GM12878 (cell line): ENCODE results near the gene DACH1. TPM values are rescaled to one million over a fixed set of nuclear protein-coding genes. Genes with fewer than 3 reads are reported as not detected.

ENCODE experiments used
- ATAC-seq: fragments of 200-7000 bp; cut with Tn5 transposase; 3 replicates; pipeline ENCODE4 v1.9.1; 2020; ENCODE audit warnings: mild to moderate bottlenecking, moderate library complexity
- BruUV-seq: library from RNA; stranded (reverse); fragments of 400-500 nt; replicated peaks from 2 replicates; lab custom pipeline; 2021; lab: Mats Ljungman, UMichigan
- CTCF ChIA-PET: fragments of 300-600 bp; sonication (Branson Sonifier 250); formaldehyde crosslinking; extraction: SDS; loops from one replicate; lab custom pipeline; 2021; ENCODE audit warnings: inconsistent platforms; lab: Yijun Ruan, JAX
- POLR2A ChIA-PET: fragments of 350-600 bp; formaldehyde crosslinking; extraction: SDS; loops from one replicate; lab custom pipeline; 2021; ENCODE audit warnings: inconsistent platforms; lab: Charles Lee
- RAD21 ChIA-PET: fragments of 300-600 bp; sonication (Branson Sonifier 250); formaldehyde crosslinking; loops from one replicate; lab custom pipeline; 2023; ENCODE audit warnings: antibody characterized with exemption; ENCODE audit not compliant: unreplicated experiment; lab: Charles Lee
- SMC1A ChIA-PET: fragments of 300-600 bp; sonication (Branson Sonifier 250); formaldehyde crosslinking; loops from one replicate; lab custom pipeline; 2023; ENCODE audit not compliant: unreplicated experiment, uncharacterized antibody; lab: Charles Lee
- DNase-seq: peaks from one replicate; pipeline ENCODE4 v3.0.0-alpha.2; 2011; ENCODE audit warnings: low read depth, low spot score
- FAIRE-seq: peaks from 3 replicates; lab custom pipeline; 2011; peaks lifted over from hg19 to GRCh38; lab: Jason Lieb, UNC
- H2AFZ ChIP-seq: 2 replicates; pipeline ENCODE4 v1.6.0; 2011; ENCODE audit warnings: low read depth, low read length, control low read depth; ENCODE audit not compliant: control insufficient read depth
- H3K27ac ChIP-seq: 2 replicates; pipeline ENCODE4 v1.5.1; 2011; ENCODE audit warnings: control low read depth; ENCODE audit not compliant: control insufficient read depth, insufficient read depth
- H3K27me3 ChIP-seq, 2 experiments: replicated peaks in 1 of 2; 2 replicates each; pipeline versions ENCODE4 v1.6.0 to v1.6.1; 2011; ENCODE audit warnings: low read length in 1 of 2; ENCODE audit not compliant: control insufficient read depth in 2 of 2, insufficient read depth in 2 of 2
- H3K36me3 ChIP-seq, 2 experiments: 2 replicates each; pipeline ENCODE4 v1.5.1; 2011; ENCODE audit warnings: low read length in 1 of 2; ENCODE audit not compliant: control insufficient read depth in 2 of 2, insufficient read depth in 2 of 2
- H3K4me1 ChIP-seq: 2 replicates; pipeline ENCODE4 v1.6.1; 2011; ENCODE audit warnings: mild to moderate bottlenecking, low read length, moderate library complexity, mixed read lengths; ENCODE audit not compliant: control insufficient read depth, insufficient read depth
- H3K4me2 ChIP-seq: 2 replicates; pipeline ENCODE4 v1.6.0; 2011; ENCODE audit warnings: control low read depth; ENCODE audit not compliant: control insufficient read depth, insufficient read depth
- H3K4me3 ChIP-seq: fragments of 200-600 bp; sonication (generic); 2 replicates; pipeline ENCODE4 v1.5.1; 2016
- H3K79me2 ChIP-seq: 2 replicates; pipeline ENCODE4 v1.6.0; 2011; ENCODE audit warnings: low read length; ENCODE audit not compliant: control insufficient read depth, insufficient read depth
- H3K9ac ChIP-seq: 2 replicates; pipeline ENCODE4 v1.8.0; 2011; ENCODE audit warnings: low read length, control low read depth, mixed read lengths; ENCODE audit not compliant: control insufficient read depth, insufficient read depth
- H3K9me3 ChIP-seq: replicated peaks from 3 replicates; pipeline ENCODE4 v1.5.1; 2011; ENCODE audit warnings: mild to moderate bottlenecking, low read length; ENCODE audit not compliant: control insufficient read depth, insufficient read depth
- H4K20me1 ChIP-seq: 2 replicates; pipeline ENCODE4 v1.6.0; 2011; ENCODE audit not compliant: control insufficient read depth, insufficient read depth
- CBX3 ChIP-seq: fragments of 200-600 bp; sonication (generic); IDR thresholded peaks from 2 replicates; pipeline ENCODE4 v1.6.1; 2016; ENCODE audit warnings: low read depth, borderline replicate concordance
- CREB1 ChIP-seq: IDR thresholded peaks from 2 replicates; pipeline ENCODE4 v1.6.1; 2012; ENCODE audit warnings: low read depth, mild to moderate bottlenecking, inconsistent platforms
- E2F8 ChIP-seq: fragments of 450-650 bp; IDR thresholded peaks from 2 replicates; pipeline ENCODE4 v1.6.1; 2018; ENCODE audit warnings: mild to moderate bottlenecking, low read depth, moderate library complexity; ENCODE audit not compliant: partially characterized antibody
- EGR1 ChIP-seq, 2 experiments: IDR thresholded peaks; 1 replicate in 1 of 2; 2 replicates in 1 of 2; pipeline ENCODE4 v1.6.1; 2011 to 2012; ENCODE audit warnings: low read depth in 2 of 2, low read length in 2 of 2, borderline replicate concordance in 1 of 2, mild to moderate bottlenecking in 1 of 2, moderate library complexity in 1 of 2
- ETV6 ChIP-seq, 2 experiments: fragments of 450-650 bp in 1 of 2; IDR thresholded peaks in 1 of 2; conservative IDR thresholded peaks in 1 of 2; 2 replicates each; pipeline ENCODE4 v1.6.1; 2014; ENCODE audit warnings: antibody characterized with exemption in 1 of 2, borderline replicate concordance in 1 of 2, low read depth in 1 of 2, mild to moderate bottlenecking in 1 of 2, moderate library complexity in 1 of 2
- GATAD2B ChIP-seq: fragments of 450-650 bp; conservative IDR thresholded peaks from 2 replicates; pipeline ENCODE4 v1.6.1; 2017; ENCODE audit warnings: low read depth, mild to moderate bottlenecking, moderate library complexity
- HCFC1 ChIP-seq: fragments of 150-350 bp; IDR thresholded peaks from 2 replicates; pipeline ENCODE4 v1.6.1; 2014; ENCODE audit warnings: low read length
- LARP7 ChIP-seq: fragments of 450-650 bp; IDR thresholded peaks from 2 replicates; pipeline ENCODE4 v1.6.1; 2017; ENCODE audit warnings: mild to moderate bottlenecking
- MEF2B ChIP-seq: fragments of 450-650 bp; IDR thresholded peaks from 2 replicates; pipeline ENCODE4 v1.6.1; 2018; ENCODE audit warnings: mild to moderate bottlenecking, moderate library complexity; ENCODE audit not compliant: partially characterized antibody, poor library complexity, severe bottlenecking
- MTA3 ChIP-seq: IDR thresholded peaks from 2 replicates; pipeline ENCODE4 v1.6.1; 2012; ENCODE audit warnings: low read length, inconsistent platforms, borderline replicate concordance
- NKRF ChIP-seq: fragments of 450-650 bp; conservative IDR thresholded peaks from 2 replicates; pipeline ENCODE4 v1.6.1; 2017; ENCODE audit warnings: mild to moderate bottlenecking, moderate library complexity
- POLR2AphosphoS2 ChIP-seq: IDR thresholded peaks from 2 replicates; pipeline ENCODE4 v1.6.1; 2011; ENCODE audit warnings: low read depth, mild to moderate bottlenecking, low read length, improper control_type of control experiment, moderate library complexity
- SIN3A ChIP-seq: IDR thresholded peaks from 2 replicates; pipeline ENCODE4 v1.6.1; 2012; ENCODE audit warnings: low read depth, low read length, improper control_type of control experiment
- SMARCA5 ChIP-seq: fragments of 450-650 bp; IDR thresholded peaks from 2 replicates; pipeline ENCODE4 v1.6.1; 2017; ENCODE audit warnings: mild to moderate bottlenecking
- SREBF2 ChIP-seq: IDR thresholded peaks from 2 replicates; pipeline ENCODE4 v1.6.1; 2012; ENCODE audit warnings: mild to moderate bottlenecking, low read length
- TCF12 ChIP-seq: IDR thresholded peaks from 2 replicates; pipeline ENCODE4 v1.6.1; 2011; ENCODE audit warnings: low read depth, mild to moderate bottlenecking, low read length
- ZSCAN29 ChIP-seq: fragments of 450-650 bp; IDR thresholded peaks from 2 replicates; pipeline ENCODE4 v1.6.1; 2017; ENCODE audit warnings: mild to moderate bottlenecking, moderate library complexity
- WGBS: methylation state at CpG from one replicate; pipeline ENCODE4 v1.1.6; 2016; ENCODE audit warnings: low lambda C conversion rate; ENCODE audit not compliant: insufficient replicate concordance, insufficient coverage; ENCODE audit errors: missing lambda C conversion rate; 5-methylcytosine and 5-hydroxymethylcytosine counted together
- in situ Hi-C: fragments of 300-500 bp; cut with MboI; formaldehyde crosslinking; loops from 9 replicates; pipeline ENCODE4 v1.14.3; 2018; ENCODE audit warnings: mixed read lengths
- intact Hi-C: fragments of 100-400 bp; cut with micrococcal nuclease; formaldehyde crosslinking; loops from one replicate; pipeline ENCODE4 v1.14.2; 2022; ENCODE audit not compliant: unreplicated experiment
- polyA plus RNA-seq, 11 experiments: library from polyadenylated mRNA; depleted of rRNA in 4 of 11; unstranded in 6 of 11; stranded (reverse) in 5 of 11; fragments of >200 nt; fragmentation: Nextera tagmentation in 4 of 11; fragmentation: Illumina TruSeq in 1 of 11; extraction: Ambion mirVana in 4 of 11; extraction: Trizol in 1 of 11; gene quantifications; 1 replicate in 1 of 11; 2 replicates in 10 of 11; pipeline versions ENCODE4 v1.2.1 to v1.2.3, GENCODE V29; 2011 to 2016; ENCODE audit warnings: inconsistent platforms in 2 of 11, missing spikeins in 2 of 11, low read depth in 1 of 11
- total RNA-seq, 4 experiments: library from RNA; depleted of rRNA in 3 of 4; stranded (reverse); fragments of >200 nt in 3 of 4; fragmentation: Illumina TruSeq in 1 of 4; extraction: Trizol in 1 of 4; gene quantifications; 2 replicates each; pipeline versions ENCODE4 v1.2.1 to v1.2.3, GENCODE V29; 2013 to 2021
- TF ChIP-seq, protein P1 (sequence below): fragments of 450-650 bp; IDR thresholded peaks from 2 replicates; pipeline ENCODE4 v1.6.1; 2017; ENCODE audit warnings: antibody characterized with exemption, mild to moderate bottlenecking, moderate library complexity

The DACH1 gene
- total and polyA plus RNA-seq, 10 of the 15 experiments (the other 5 are each of a cell fraction or from before 2014, with no cell fraction given), result 0.05 TPM; not detected in 9

DNA sequence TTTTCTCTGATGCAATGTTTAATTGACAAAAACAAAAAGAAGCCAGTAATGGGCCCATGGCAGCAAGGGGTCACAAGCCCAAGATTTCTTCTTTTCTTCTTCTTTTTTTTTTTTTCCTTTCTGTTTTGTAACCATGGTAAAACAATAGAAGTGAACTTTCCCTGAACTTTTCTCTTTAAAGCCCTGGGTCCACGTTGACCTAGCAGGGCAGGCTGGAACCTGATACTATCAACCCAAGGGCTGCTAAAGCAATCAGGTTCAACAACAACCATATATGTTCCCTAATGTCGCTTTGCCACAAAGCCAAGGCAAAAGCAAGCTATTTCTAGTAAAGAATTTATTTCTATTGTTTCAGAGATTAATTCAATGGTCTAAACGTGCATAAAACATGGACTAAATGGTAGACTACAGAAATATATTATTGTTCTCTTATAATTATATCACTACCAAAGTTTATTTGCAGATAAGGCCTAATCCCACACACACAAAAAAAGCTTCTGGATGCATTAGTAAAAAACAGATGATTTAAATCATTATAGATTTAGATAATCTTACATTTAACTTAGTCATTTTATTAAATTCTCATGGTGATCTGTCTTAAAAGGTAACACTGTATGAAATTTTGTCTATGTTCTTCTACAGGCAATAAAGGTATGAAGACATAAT is 153.9 kb downstream of the DACH1 start:
- ChIA-PET CTCF (interaction anchor here (1.3 kb wide), 1 partner anchor 9 kb away, joined by 3 read pairs; no protein-coding TSS in a partner anchor), POLR2A (no interaction called here), SMC1A (no interaction called here), RAD21 (no interaction called here)
- intact Hi-C loops, result no loop called here
- Histone ChIP-seq H3K27ac (no peak overlapping the region), H3K9ac (no peak overlapping the region), H3K9me3 (no peaks in the 10 kb centered on the region), H3K4me1 (no peaks in the 10 kb centered on the region), H3K36me3 (no peaks in the 10 kb centered on the region), H2AFZ (no peak overlapping the region), H3K4me3 (no peak overlapping the region), H3K79me2 (no peaks in the 10 kb centered on the region), H3K4me2 (no peak overlapping the region), H4K20me1 (no peaks in the 10 kb centered on the region), H3K27me3 (no peaks in the 10 kb centered on the region)
- DNase-seq (no peak), FAIRE-seq (no peak), ATAC-seq (no peak)
- WGBS, result 2% methylated on average over 3 of the region's 3 CpGs
- no TSS peak for BruUV-seq
- in situ Hi-C loops, result no loop called here
- TF ChIP-seq CBX3 (no peak), ETV6 (conservative IDR thresholded peaks at IDR 0.05 in 1 of 2, IDR thresholded peaks at IDR 0.05 in 1 of 2; ENCODE audit: borderline replicate concordance in 1 of 2, low read depth in 1 of 2) (no peak), SREBF2 (no peak), MEF2B (no peak), ZSCAN29 (no peak), EGR1 (IDR thresholded peaks at IDR 0.05; ENCODE audit: borderline replicate concordance in 1 of 2, low read depth in 2 of 2, low read length in 2 of 2) (no peak), SMARCA5 (no peak), GATAD2B (no peak), CREB1 (no peak), POLR2AphosphoS2 (no peak), HCFC1 (no peak), TCF12 (no peak), NKRF (no peak), MTA3 (no peak), LARP7 (no peak), SIN3A (no peak), E2F8 (no peak)
- TF ChIP-seq, protein P1, sequence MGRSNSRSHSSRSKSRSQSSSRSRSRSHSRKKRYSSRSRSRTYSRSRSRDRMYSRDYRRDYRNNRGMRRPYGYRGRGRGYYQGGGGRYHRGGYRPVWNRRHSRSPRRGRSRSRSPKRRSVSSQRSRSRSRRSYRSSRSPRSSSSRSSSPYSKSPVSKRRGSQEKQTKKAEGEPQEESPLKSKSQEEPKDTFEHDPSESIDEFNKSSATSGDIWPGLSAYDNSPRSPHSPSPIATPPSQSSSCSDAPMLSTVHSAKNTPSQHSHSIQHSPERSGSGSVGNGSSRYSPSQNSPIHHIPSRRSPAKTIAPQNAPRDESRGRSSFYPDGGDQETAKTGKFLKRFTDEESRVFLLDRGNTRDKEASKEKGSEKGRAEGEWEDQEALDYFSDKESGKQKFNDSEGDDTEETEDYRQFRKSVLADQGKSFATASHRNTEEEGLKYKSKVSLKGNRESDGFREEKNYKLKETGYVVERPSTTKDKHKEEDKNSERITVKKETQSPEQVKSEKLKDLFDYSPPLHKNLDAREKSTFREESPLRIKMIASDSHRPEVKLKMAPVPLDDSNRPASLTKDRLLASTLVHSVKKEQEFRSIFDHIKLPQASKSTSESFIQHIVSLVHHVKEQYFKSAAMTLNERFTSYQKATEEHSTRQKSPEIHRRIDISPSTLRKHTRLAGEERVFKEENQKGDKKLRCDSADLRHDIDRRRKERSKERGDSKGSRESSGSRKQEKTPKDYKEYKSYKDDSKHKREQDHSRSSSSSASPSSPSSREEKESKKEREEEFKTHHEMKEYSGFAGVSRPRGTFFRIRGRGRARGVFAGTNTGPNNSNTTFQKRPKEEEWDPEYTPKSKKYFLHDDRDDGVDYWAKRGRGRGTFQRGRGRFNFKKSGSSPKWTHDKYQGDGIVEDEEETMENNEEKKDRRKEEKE, result no peak
